Hematopoietic multipotent progenitor cell treated with erythropoietin and hydrocortisone succinate and interleukin-3 and kit ligand, for 4 days (in vitro differentiated cells): ENCODE data around the gene HTD2.

Source experiments
- DNase-seq: peaks from one replicate; pipeline ENCODE4 v3.0.0-alpha.2; 2015

Gene HTD2

GRCh38 chr3:58358808-58359207 lies 52.5 kb downstream of the HTD2 start:
- DNase-seq = no peak

- no peak for DNase-seq
These were observed 53.3 kb downstream of the HTD2 start for GRCh38 chr3:58359621-58360020.

DNA sequence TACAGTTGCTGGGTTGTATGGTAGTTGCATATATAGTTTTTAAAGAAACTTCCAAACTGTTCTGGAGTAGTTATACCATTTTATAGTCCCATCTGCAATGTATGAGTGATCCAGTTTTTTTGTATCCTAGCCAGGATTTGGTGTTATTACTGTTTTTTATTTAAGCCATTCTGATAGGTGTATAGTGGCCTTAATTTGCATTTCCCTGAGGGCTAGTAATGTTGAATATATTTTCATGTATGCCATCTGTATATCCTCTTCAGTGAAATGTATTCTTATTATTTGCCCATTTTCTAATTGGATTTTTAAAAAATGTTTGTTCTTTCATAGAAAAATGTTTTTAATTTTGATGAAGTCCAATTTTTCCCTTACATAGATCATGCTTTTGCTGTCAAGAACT lies 55.5 kb downstream of the HTD2 start:
- no peak for DNase-seq

DNA sequence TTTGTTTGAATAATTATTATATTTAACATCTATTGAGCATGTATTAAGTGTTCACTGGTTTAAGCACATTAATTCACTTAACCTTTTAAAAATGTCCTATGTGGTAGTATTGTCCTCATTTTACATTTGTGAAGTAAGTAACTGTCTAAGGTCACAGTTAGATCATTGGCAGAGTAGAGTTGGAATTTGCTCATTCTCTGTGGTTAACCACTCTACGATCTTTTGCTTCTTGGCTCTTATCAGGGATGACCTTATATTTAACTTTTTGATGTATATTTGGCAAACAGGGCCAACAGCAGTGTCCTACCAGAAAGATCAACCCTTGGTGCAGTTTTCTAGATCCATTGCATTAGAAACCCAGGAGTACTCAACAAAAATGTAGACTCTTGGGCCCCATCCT lies 60.4 kb downstream of the HTD2 start:
- peak; percentile 88 for DNase-seq

DNA sequence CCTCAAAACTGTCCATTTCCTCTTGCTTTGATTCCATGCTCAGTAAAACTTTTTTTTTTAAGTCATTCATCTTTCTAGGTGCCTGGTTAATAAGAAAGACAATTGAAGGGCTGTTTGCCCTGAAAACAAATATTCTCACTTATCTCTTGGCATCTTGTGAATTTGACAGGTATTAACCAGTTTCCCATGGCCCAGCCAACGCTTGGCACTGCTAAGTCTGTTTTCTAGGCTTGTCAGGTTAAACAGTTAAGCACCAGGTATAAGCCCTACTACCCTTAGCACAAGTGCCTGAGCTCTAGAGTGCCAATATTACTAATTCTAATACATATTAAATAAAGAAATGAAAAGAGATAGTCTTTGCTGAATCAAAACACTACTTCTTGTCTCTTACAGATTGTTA lies 62.7 kb downstream of the HTD2 start:
- DNase-seq = no peak
